ENCODE data around the gene SMOC1.

- TF ChIP-seq CTCF (IDR thresholded peaks at IDR 0.05), result no peak
- no peak for TF ChIP-seq POLR2A (IDR thresholded peaks at IDR 0.05)
Measured at GRCh38 chr14:70077720-70078119, 198.5 kb downstream of the SMOC1 start.

All from ovary (tissue), 3 donors.